ENCODE results near the gene BOD1. TPM values are rescaled to one million over a fixed set of nuclear protein-coding genes. Genes with fewer than 3 reads are reported as not detected.

The BOD1 gene
- total RNA-seq, 4 donors from 2014 or later = 43.9 to 58.3 (median 48.3) TPM

DNA sequence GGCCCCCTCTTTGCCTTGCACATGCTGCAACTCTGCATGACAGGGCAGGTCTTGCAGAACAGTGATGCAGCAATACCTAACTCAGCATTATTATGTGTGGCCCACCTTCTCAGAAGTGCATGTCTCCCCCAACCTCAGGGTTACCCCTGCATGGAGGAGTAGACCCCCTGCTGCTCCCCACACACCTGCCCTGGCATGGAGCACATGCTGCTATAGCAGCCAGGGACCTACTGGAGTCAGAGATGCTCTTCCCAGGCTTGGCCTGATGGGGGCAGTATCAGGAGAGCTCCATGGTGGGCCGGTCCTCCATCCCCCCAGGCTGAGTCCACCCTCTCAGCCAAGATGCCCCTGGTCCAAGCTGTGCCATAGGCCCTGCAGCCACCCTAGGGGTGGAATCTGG is 13.2 kb upstream of the BOD1 start:
- H3K9me3 ChIP-seq = no peaks in the 10 kb centered on the region
- WGBS = no CpG with 5 or more reads among the region's 1 CpG
- peaks cover 0 to 30% (median 0%) of the 10 kb centered on the region in 4 donors for H3K27me3 ChIP-seq
- TF ChIP-seq, protein P1, sequence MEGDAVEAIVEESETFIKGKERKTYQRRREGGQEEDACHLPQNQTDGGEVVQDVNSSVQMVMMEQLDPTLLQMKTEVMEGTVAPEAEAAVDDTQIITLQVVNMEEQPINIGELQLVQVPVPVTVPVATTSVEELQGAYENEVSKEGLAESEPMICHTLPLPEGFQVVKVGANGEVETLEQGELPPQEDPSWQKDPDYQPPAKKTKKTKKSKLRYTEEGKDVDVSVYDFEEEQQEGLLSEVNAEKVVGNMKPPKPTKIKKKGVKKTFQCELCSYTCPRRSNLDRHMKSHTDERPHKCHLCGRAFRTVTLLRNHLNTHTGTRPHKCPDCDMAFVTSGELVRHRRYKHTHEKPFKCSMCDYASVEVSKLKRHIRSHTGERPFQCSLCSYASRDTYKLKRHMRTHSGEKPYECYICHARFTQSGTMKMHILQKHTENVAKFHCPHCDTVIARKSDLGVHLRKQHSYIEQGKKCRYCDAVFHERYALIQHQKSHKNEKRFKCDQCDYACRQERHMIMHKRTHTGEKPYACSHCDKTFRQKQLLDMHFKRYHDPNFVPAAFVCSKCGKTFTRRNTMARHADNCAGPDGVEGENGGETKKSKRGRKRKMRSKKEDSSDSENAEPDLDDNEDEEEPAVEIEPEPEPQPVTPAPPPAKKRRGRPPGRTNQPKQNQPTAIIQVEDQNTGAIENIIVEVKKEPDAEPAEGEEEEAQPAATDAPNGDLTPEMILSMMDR (IDR thresholded peaks at IDR 0.05) = no peak
- TF ChIP-seq POLR2AphosphoS5 (IDR thresholded peaks at IDR 0.05) (no peak), EP300 (IDR thresholded peaks at IDR 0.05) (no peak), POLR2A (IDR thresholded peaks at IDR 0.05; ENCODE audit: low read depth) (no peak)
- DNase-seq (ENCODE audit: extremely low spot score) = no peak
- H3K36me3 ChIP-seq = no peaks in the 10 kb centered on the region
- H3K4me3 ChIP-seq = no peak overlapping the region
- peaks cover 0 to 7% (median 2%) of the 10 kb centered on the region in 4 donors for H3K4me1 ChIP-seq
- intact Hi-C loops (cut with DNase I) = no loop called here
- H3K27ac ChIP-seq (replicated peaks in 1 of 4) = no peak overlapping the region

DNA sequence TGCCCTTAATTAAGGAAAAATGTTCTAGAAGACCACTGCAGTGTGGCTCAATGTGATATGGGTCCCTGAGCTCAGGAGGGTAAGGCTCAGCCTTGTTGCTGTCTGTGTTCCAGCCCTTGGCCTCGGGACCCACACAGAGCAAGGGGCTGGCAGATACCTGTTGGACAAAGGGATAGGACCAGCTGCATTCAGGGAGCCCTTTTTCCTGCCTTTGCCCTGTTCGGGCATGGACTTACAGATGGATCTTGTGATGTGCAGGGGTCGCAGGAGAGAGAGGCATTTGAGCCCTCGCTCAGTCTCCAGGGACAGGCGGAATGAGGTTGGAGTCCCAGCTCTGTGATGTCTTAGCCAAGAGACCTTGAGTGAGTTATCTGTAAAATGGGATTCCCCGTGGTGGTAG is 12.1 kb upstream of the BOD1 start:
- H3K4me1 ChIP-seq = peaks cover 0 to 7% (median 2%) of the 10 kb centered on the region in 4 donors
- TF ChIP-seq EP300 (IDR thresholded peaks at IDR 0.05) = no peak
- TF ChIP-seq POLR2AphosphoS5 (IDR thresholded peaks at IDR 0.05) = no peak
- TF ChIP-seq, protein P1 (IDR thresholded peaks at IDR 0.05) = no peak
- no peak for TF ChIP-seq POLR2A (IDR thresholded peaks at IDR 0.05; ENCODE audit: low read depth)
- H3K36me3 ChIP-seq = no peaks in the 10 kb centered on the region
- H3K27ac ChIP-seq (replicated peaks in 1 of 4) = no peak overlapping the region
- no peak for DNase-seq (ENCODE audit: extremely low spot score)
- WGBS = no CpG with 5 or more reads among the region's 6 CpGs
- intact Hi-C loops (cut with DNase I) = no loop called here
- no peaks in the 10 kb centered on the region for H3K9me3 ChIP-seq
- H3K27me3 ChIP-seq = peaks cover 0 to 30% (median 0%) of the 10 kb centered on the region in 4 donors
- no peak overlapping the region for H3K4me3 ChIP-seq

DNA sequence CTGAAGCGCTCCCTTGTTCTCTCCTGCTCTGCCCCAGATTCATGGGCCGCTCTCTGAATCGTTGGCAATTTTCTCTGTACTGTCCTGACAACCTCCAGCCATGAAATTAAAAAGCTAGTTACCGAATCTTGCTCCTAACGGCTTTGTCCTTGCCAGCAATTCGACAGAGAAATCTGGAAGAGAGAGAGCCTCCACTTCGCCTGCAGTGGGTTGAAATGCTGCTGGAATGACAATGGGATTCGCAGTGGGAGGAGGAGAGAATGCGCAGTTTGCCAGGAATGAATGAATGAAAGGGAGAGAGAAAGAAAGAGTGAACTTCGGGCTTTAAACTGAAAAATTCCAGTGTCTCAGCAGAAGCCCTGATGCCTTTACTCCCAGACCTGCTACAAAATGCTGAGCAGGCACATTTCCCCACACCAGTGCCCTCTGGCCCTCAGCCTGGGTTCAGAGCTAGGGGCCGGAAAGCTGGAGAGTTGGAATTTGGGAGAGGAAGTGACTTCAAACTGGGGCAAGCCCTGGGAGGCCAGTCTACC is 11.5 kb upstream of the BOD1 start:
- H3K9me3 ChIP-seq = no peaks in the 10 kb centered on the region
- peaks cover 0 to 7% (median 2%) of the 10 kb centered on the region in 4 donors for H3K4me1 ChIP-seq
- no peak overlapping the region for H3K4me3 ChIP-seq
- H3K36me3 ChIP-seq = no peaks in the 10 kb centered on the region
- WGBS = 49% methylated on average over 11 of the region's 11 CpGs
- intact Hi-C loops (cut with DNase I) = no loop called here
- no peak for TF ChIP-seq POLR2A (IDR thresholded peaks at IDR 0.05; ENCODE audit: low read depth)
- no peak for TF ChIP-seq POLR2AphosphoS5 (IDR thresholded peaks at IDR 0.05)
- TF ChIP-seq EP300 (IDR thresholded peaks at IDR 0.05) = no peak
- TF ChIP-seq, protein P1 (IDR thresholded peaks at IDR 0.05) = no peak
- DNase-seq (ENCODE audit: extremely low spot score) = no peak
- peaks cover 0 to 30% (median 0%) of the 10 kb centered on the region in 4 donors for H3K27me3 ChIP-seq
- H3K27ac ChIP-seq (replicated peaks in 1 of 4) = no peak overlapping the region

DNA sequence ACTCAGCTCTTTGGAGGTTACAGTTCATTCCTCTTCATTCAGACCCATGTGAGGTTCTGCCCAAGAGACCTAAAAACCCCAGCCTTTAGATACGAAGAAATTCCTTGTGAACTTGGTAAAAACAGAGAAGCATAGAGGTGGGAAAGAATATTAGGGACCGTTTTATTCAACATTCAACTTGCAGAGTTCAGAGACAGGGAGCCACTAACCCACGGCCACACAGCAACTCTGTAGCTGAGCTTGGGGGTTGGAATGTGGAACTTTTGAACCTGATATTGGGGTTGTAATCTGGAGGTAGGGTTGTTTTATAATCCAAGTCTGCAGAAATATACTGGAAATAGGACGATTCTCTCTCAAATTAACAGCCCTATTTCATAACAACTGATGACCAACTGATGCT is 10.8 kb upstream of the BOD1 start:
- intact Hi-C loops (cut with DNase I) = no loop called here
- WGBS = 81% methylated on average over 4 of the region's 4 CpGs
- Histone ChIP-seq H3K4me3 (no peak overlapping the region), H3K27me3 (peaks cover 0 to 30% (median 0%) of the 10 kb centered on the region in 4 donors), H3K9me3 (no peaks in the 10 kb centered on the region), H3K27ac (replicated peaks in 1 of 4) (no peak overlapping the region), H3K4me1 (peaks cover 0 to 7% (median 2%) of the 10 kb centered on the region in 4 donors), H3K36me3 (no peaks in the 10 kb centered on the region)
- no peak for DNase-seq (ENCODE audit: extremely low spot score)
- TF ChIP-seq EP300 (IDR thresholded peaks at IDR 0.05) (no peak), POLR2AphosphoS5 (IDR thresholded peaks at IDR 0.05) (no peak), POLR2A (IDR thresholded peaks at IDR 0.05; ENCODE audit: low read depth) (no peak)
- TF ChIP-seq, protein P1 (IDR thresholded peaks at IDR 0.05) = no peak

DNA sequence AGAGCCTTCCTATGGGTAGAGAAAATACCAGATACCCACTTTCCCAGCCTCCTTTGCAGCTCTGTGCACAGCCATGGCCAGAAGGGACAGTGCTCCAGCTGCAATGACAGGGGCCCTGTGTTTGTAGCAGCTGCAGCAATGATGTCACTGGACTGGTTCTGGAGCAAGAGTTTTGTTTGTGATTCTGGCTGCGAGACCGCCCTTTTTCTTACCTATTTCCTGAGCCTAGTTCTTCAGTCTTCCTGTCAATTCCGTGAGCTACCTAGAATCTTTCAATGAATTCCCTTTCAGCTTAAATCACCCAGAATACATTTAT is 10.0 kb upstream of the BOD1 start:
- H3K4me1 ChIP-seq = peaks cover 0 to 7% (median 2%) of the 10 kb centered on the region in 4 donors
- intact Hi-C loops (cut with DNase I) = no loop called here
- no peak overlapping the region for H3K4me3 ChIP-seq
- peaks cover 0 to 30% (median 0%) of the 10 kb centered on the region in 4 donors for H3K27me3 ChIP-seq
- DNase-seq (ENCODE audit: extremely low spot score) = no peak
- no peaks in the 10 kb centered on the region for H3K9me3 ChIP-seq
- no peak for TF ChIP-seq POLR2A (IDR thresholded peaks at IDR 0.05; ENCODE audit: low read depth)
- TF ChIP-seq, protein P1 (IDR thresholded peaks at IDR 0.05) = no peak
- TF ChIP-seq EP300 (IDR thresholded peaks at IDR 0.05) = no peak
- TF ChIP-seq POLR2AphosphoS5 (IDR thresholded peaks at IDR 0.05) = no peak
- WGBS = 92% methylated on average over 3 of the region's 3 CpGs
- no peak overlapping the region for H3K27ac ChIP-seq (replicated peaks in 1 of 4)
- no peaks in the 10 kb centered on the region for H3K36me3 ChIP-seq
